Epidermal melanocyte (primary cell): Measurements from ENCODE around the gene GPATCH4.
A peak's percentile ranks its signal among the peaks of the same experiment; 100 is the strongest.
"Not testable (repeated sequence)": the region's sequence is repeated elsewhere in the genome, so short reads cannot be mapped to it uniquely, and the experiment has no call there.

Experiments used
- DNase-seq: peaks from one replicate; pipeline ENCODE4 v3.0.0; 2011; ENCODE audit warnings: low spot score; ENCODE audit not compliant: insufficient read length

GPATCH4 gene

DNA sequence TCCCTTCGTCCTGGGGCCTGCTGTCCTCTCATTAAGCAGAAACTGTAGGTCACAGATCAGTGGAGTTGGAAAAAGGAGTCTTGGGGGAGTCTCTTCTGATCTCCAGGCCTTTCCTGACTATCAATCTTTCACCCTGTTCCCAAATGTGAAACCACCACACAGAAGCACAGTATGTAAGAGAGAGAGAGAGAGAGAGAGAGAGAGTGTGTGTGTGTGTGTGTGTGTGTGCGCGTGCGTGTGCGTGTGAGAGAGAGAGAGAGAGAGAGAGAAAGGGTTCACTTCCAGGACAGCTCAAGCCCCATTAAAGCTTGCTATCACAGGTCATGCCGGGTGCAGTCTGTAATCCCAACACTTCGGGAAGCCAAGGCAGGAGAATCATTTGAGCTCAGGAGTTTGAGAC is 23.2 kb downstream of the GPATCH4 start:
- DNase-seq = no peak

DNA sequence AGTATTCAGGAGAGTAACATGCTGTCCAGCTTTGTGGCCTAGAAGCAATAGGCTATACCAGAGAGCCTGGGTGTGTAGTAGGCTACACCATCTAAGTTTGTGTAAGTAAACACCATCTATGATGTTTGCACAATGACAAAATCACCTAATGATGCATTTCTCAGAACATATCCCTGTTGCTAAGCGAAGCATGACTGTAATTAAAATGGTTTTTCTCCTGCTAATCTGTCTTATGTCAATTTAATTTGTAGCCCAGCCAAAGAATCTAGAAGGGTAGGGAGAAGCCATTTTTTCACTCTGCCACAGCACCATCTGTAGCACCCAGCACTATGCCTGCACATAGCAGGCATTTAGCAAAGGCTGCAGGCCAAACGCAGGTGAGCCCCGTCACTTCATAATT is 23.7 kb downstream of the GPATCH4 start:
- DNase-seq = no peak

- no peak for DNase-seq
These were observed 27.1 kb downstream of the GPATCH4 start for GRCh38 chr1:156574039-156574633.

- DNase-seq = no peak
These were observed 28.6 kb downstream of the GPATCH4 start for GRCh38 chr1:156572663-156573018.

DNA sequence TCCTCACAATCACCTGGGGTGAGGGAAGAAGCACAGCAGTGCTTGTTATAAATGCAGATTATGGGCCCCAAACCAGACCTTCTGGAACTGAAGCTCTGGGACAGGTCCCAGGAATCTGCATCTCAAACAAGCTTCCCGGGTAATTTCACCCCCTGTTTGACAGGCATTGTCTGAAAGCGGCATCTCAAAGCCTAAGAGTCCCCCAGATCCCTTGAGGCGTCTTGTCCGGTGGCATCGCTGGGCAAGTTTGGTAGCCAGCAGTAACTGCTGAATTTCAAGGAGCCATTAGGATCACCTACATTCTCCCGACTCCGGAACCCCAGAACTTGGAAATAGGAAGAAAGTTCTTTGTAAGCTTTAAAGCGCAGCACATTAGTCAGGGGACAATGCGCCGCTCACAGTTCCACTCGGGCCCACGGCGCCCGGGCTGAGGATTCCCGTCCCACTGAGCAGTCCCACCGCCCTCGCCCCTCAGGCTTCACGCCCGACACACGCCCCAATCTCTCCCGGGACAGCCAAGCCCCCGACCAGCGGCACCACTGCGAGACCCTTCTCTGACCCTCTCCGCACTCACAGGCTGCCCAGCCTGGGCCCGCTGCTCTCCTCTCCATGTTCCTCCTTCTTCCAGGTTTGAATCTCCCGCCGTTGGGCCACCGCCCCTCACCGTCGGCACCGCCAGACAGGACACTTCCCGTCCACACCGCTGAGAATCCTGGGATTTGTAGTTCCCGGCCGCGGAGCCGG is 29.2 kb downstream of the GPATCH4 start, which contains the start of gene IQGAP3:
IQGAP3 (minus strand) TSS at position 647 of the 744 bp plus-strand sequence; CDS start at position 611, 36 bp downstream.
- DNase-seq = peak; percentile 93

DNA sequence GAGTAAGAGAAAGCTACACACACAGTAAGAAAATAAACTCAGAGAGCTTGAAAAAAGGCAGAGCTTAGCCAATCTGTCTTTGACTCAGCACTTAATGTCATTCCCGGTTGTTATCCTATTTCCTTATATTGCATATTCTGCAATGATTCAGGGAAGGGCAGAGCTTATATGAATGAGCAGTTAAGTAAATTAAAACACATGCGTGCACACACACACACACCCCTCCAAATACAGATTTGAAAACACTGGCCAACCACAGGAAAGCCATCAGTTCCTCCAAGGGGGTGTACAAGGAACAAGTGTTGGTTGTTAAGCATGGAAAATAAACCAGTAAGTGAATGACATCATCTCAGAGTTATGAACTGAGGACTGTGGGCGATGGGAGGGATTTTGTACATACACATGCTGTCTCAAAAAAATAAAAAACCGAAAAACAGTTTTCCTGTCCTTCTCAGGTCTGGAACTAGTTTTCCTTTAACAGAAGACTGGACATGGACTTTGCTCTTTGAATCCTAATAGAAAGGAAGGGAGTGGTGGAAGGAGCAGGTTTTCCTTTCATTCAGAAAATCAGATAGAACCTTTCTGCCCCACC is 29.9 kb downstream of the GPATCH4 start:
- DNase-seq = no peak

- DNase-seq = no peak
These were observed 34.8 kb downstream of the GPATCH4 start for GRCh38 chr1:156566436-156566835.

- no peak for DNase-seq
These were observed 35.8 kb downstream of the GPATCH4 start for GRCh38 chr1:156565519-156565918.

DNA sequence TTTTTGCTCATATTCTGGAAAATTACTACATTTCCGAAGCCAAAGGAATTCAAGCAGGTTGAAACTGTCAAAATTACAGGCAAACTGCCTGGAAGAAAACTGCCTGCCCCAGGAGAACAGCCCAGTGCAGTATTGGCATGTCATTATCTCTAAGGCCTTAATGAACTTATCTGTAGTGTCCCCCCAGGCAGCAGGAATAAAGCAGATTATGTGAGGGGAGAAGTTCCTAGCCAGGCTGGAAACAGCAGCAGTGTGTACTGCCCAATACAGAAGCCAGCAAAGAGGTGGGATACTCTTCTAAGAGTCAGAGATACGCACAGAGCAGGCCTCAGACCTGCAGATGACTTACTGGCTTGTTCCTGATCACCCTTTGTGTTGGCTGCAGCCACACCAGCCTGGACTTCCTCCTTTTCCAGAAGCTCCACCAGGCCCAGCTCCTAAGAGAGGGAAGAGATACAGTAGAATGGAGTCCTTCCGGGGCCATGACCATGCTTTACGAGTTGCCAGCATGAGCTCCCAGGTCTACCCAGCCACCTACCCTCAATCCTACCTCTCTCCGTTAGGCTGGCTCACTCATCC is 40.6 kb downstream of the GPATCH4 start:
- no peak for DNase-seq

DNA sequence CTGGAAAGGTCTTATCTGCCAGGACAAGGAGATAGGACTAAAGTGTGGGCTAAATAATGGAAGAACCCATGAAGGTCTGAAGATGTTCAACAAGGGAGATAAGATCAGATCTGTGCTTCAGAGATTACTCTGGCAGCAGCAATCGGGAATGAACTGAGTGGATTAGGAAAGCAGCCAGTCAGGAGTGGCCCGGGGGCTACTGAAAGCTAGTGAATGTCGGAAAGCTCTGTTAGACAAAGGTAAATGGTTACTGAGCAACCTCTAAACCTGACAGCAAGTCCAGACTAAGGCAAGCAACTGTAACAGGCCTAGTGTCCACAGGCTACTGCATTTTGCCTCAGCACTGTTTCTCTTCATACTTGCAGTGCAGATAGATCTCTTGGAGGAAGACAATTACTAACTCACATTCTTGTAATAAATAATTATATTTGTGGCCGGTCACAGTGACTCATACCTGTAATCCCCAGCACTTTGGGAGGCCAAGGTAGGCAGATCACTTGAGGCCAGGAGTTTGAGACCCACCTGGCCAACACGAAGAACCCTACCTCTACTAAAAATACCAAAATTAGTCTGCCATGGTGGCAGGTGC is 41.4 kb downstream of the GPATCH4 start:
- DNase-seq = no peak

- DNase-seq = no peak
These were observed 42.0 kb downstream of the GPATCH4 start for GRCh38 chr1:156559086-156559796.

DNA sequence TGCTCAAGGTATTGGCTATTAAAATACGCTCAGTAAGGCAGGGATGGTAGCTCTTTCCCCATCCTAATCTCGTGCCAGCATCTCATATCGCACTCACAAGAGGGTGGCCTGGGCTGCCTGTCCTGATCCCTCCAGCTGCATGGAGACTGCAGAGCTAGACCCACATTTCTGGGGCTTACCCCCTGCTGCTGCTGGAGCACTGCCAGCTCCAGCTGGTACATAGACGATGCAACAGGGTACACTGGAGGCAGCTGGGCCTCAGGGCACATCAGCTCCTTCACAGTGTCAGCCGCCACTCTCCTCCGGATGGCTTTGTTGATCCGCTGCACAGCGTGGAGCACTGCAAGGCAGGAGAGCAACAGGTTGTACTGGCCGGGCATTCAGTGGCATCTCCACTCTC is 44.9 kb downstream of the GPATCH4 start:
- DNase-seq = no peak

DNA sequence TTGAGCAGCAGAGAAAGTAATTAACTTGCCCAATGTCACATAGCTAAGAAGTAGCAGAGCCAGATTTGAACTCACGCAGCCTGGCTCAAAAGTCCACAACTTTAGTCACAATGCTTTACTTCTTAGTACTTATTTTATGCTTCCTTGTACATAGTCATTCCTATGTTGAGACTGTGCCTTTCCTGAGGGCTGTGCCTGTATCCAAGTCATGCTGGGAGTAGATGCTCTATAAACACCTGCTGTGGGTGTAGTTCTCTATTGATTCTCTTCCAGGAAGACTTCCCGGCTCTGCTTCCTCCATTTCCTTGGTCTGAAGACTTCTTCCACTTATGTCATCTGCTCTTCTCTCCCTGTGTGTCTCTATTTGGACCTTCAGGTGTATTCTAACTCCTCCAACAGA is 45.6 kb downstream of the GPATCH4 start:
- no peak for DNase-seq

DNA sequence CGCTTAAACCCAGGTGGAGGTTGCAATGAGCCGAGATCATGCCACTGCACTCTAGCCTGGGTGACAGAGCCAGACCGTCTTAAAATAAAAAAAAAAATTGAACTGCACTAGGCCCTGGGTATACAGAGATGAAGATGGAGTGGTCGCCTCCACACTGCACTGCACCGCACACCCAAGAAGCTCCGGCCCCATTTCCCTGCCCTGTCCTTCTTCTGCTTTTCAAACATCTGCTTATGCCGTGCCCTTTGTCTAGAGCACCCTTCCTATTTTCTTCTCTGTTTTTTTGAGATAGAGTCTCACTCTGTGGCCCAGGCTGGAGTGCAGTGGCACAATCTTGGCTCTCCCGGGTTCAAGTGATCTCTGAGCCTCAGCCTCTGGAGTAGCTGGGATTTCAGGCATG is 46.3 kb downstream of the GPATCH4 start:
- no peak for DNase-seq

- no peak for DNase-seq
These were observed 47.3 kb downstream of the GPATCH4 start for GRCh38 chr1:156553860-156554485.

DNA sequence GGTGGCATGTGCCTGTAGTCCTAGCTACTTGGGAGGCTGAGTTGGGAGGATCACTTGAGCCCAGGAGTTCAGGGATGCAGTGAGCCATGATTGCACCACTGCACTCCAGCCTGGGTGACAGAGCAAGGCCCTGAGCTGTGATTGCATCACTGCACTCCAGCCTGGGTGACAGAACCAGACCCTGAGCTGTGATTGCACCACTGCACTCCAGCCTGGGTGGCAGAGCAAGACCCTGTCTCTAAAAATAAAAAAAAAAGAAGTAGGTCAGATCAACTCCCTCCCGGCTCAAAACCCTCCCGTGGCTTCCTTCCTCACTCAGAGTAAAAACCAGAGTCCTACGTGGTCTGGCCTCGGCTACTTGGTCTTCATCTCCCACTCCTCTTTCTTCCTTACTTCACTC is 48.3 kb downstream of the GPATCH4 start:
- DNase-seq = not testable (repeated sequence)

GRCh38 chr1:156552518-156552917 is 48.8 kb downstream of the GPATCH4 start:
- no peak for DNase-seq

GRCh38 chr1:156551869-156552268 is 49.4 kb downstream of the GPATCH4 start:
- no peak for DNase-seq

DNA sequence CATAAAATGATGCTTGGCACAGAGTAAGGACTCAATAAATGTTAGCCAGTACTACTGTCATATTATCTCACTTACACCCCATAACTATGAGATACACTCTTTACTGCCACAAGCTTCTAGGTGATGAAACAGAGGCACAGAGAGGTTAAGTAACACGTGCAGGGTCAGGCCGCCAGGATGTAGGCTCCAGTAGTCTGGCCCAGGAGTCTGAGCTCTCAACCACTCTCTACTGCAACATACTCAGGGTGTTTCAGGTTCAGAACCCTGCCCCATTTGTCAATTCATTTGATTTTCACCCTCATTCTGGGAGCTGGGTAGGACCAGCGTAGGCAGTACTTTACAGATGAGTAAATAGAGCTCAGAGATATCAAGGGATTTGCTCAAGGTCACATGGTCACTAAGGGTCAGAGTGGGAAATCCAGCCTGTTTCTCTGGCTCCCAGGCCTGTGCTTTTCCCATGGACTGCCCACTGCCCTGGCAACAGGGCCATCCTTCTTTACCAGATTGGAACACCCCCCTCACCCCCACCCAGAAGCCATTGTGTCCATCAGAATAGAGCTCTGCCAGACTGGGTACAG is 50.1 kb downstream of the GPATCH4 start:
- no peak for DNase-seq

DNA sequence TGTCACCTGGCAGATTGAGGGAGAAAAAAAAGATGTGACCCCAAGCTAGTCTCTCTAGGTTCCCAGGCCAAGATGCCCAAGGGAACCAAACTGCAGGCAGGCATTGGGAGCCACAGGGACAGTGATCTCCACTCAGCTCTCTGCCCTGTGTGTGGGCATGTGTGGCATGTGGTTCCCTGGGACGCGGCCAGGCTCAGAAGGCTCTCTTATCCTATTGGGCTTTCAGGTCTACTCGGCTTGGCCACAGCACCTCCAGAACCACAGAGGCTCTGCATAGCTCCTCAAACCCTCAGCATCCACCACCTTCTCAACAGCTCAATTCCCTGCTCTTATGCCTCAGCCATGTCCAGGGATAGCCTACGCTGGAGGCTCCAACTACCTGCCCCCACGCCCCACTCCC is 50.9 kb downstream of the GPATCH4 start:
- DNase-seq = no peak

DNA sequence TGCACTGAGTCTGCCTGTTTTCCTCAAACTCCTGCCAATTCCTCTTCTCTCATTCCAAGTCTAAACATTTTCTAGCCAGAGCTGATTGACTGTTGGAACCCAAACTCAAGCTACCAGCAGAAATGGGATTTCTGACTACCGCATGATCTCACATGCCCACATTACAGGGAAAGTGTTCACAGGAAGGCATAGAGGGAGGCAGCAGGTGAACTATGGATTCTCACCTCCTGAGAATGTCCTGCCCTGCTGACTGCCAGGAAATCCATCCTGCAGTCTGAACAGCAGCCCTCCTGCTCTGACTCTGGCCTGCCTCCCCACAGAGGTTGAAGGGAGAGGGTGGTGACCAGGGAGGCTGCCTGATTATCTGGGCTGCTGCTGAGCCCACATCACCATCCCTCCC is 51.4 kb downstream of the GPATCH4 start:
- no peak for DNase-seq
